Measurements from ENCODE around the gene FKBP15.
"Not testable (repeated sequence)": the region's sequence is repeated elsewhere in the genome, so short reads cannot be mapped to it uniquely, and the experiment has no call there.

FKBP15 gene, protein sequence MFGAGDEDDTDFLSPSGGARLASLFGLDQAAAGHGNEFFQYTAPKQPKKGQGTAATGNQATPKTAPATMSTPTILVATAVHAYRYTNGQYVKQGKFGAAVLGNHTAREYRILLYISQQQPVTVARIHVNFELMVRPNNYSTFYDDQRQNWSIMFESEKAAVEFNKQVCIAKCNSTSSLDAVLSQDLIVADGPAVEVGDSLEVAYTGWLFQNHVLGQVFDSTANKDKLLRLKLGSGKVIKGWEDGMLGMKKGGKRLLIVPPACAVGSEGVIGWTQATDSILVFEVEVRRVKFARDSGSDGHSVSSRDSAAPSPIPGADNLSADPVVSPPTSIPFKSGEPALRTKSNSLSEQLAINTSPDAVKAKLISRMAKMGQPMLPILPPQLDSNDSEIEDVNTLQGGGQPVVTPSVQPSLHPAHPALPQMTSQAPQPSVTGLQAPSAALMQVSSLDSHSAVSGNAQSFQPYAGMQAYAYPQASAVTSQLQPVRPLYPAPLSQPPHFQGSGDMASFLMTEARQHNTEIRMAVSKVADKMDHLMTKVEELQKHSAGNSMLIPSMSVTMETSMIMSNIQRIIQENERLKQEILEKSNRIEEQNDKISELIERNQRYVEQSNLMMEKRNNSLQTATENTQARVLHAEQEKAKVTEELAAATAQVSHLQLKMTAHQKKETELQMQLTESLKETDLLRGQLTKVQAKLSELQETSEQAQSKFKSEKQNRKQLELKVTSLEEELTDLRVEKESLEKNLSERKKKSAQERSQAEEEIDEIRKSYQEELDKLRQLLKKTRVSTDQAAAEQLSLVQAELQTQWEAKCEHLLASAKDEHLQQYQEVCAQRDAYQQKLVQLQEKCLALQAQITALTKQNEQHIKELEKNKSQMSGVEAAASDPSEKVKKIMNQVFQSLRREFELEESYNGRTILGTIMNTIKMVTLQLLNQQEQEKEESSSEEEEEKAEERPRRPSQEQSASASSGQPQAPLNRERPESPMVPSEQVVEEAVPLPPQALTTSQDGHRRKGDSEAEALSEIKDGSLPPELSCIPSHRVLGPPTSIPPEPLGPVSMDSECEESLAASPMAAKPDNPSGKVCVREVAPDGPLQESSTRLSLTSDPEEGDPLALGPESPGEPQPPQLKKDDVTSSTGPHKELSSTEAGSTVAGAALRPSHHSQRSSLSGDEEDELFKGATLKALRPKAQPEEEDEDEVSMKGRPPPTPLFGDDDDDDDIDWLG

DNA sequence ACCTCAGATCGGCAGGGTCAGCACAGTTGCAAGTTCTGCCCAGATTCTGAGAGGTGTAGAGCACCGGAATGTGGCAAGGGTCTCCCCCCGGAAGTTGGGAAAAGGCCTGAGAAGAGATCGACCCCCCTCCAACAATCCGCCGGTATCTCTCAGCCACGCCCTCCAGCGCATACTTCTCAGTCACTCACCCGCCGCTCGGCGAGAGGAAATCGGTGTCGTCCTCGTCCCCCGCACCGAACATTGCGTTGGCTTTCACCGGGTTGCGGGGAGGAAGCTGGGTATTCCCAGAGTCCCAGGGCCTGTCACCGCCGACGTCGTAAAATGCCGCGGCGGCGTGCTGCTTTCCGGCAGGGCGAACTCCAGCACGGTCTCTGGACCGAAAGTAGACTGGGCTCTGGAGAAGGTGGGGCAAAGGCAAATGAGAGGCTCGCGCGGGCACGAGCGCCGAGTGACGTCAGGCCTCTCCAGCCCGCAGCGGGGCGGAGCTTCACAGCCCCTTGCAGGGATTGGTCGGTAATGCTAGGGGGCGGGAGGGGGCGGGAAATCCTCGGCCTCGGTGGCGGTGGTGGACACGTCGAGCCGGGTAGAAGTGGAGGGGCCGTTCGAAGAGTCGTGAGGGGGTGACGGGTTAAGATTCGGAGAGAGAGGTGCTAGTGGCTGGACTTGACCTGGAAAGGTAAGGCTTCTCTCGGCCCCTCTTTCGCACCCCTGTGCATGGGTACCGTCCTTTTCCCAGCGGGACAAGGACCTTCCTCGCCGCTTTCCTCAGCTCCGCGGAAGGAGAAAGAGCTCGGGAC is at the start of gene FKBP15, which contains the start of gene SLC31A1:
Gene FKBP15 (minus strand): TSS at position 275 of the 797 bp plus-strand sequence. CDS start 34 bp downstream, at position 241.
Gene SLC31A1 (plus strand): TSS at position 542 of the 797 bp plus-strand sequence. CDS start 34,605 bp downstream, outside the sequence.
- peak; percentile 94 for DNase-seq

DNA sequence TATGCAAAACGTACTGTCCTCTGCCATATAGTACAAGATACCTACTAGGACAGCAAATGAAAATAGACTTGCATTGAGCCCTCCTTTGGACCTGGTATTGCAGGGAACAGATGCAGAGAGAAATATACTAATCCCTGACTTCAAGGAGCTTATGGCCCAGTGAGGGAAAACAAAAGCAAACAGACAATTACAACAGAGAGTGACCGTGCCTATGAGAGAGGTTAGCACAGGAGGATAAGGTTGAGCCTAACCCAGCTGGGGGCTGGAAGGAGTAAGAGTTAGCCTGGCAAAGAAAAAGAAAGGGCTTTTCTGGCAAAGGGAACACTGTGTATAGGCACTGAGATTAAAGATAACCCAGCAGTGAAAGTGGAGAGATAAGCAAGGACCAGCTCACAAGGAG is 48.8 kb upstream of the FKBP15 start:
- DNase-seq: no peak

GRCh38 chr9:113269355-113269754 is 48.3 kb upstream of the FKBP15 start:
- DNase-seq: no peak

- DNase-seq: no peak
Observed at GRCh38 chr9:113267911-113268566, 47.0 kb upstream of the FKBP15 start.

DNA sequence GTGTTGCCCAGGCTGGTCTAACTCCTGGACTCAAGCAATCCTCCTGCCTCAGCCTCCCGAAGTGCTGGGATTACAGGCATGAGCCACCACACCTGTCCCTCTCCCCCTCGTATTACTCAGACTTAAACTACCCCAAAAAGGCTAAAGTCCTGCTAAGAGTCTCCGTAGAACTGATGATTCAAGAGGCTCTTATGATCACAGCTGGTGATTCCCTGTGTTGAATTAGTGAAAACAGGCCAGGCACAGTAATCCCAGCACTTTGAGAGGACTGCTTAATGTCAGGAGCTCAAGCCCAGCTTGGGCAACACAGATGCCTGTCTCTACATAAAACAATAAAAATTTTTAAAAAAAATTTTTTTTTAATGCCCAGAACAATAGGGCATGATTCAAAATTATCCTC is 45.1 kb upstream of the FKBP15 start:
- no peak for DNase-seq

DNA sequence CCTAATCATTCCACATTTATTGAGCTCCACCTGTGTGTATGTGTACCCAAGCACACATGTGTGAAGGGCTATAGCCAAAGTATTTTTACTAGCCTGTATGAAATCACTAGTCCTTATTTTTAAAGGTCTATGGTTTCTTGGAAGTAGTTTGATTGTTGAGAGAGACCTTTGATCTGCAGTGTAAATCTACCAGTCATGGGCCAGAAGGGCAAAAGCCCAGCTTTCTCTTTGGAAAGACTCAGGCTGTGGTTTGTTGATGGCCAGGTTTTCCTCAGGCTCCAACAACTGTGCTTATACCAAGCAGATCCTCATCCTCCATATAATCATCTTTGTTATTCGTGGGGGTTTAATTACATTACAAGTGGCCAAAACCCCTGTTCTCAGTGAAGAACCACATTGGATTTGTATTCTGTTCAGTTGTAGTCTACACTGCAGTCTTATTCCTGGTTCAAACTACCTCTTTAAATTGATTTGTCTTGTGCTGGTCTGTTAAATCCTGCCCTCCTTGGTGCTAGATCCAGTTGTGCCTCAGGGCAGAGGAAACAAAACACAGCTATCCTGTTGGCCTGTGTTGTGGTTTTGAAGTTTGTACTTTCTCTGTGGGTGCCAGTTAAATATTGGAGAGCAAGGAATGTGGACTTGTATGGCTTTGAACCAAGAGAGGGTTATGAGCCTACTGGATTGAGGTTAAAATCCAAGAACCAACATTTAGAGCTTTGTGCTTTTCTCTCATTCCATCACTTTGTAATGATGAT is 41.0 kb upstream of the FKBP15 start:
- DNase-seq: no peak

- no peak for DNase-seq
Observed at GRCh38 chr9:113258282-113258681, 37.2 kb upstream of the FKBP15 start.

- no peak for DNase-seq
Observed at GRCh38 chr9:113257863-113258262, 36.8 kb upstream of the FKBP15 start.

- no peak for DNase-seq
Observed at GRCh38 chr9:113255438-113255837, 34.4 kb upstream of the FKBP15 start.

DNA sequence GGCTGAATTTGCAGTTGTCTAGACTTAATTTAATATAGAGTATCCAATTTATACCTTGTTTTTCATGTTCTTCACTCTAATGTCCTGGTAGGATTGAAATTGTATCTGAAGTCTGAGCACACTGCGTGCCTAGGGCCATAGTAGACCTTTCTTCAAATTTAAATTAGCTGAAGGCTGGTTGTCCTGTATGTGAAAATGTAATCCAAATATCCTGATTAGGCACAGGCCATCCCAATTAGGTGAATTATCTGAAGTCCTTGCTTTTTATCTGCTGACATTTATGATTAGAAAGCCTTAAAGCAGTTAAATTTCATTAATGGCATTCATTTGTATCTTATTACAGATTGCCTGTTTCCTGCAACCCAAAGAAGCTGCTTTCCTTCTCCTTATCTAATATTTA is 33.9 kb upstream of the FKBP15 start:
- no peak for DNase-seq

GRCh38 chr9:113250807-113251206 is 29.7 kb upstream of the FKBP15 start:
- no peak for DNase-seq

- not testable (repeated sequence) for DNase-seq
Observed at GRCh38 chr9:113249661-113250060, 28.6 kb upstream of the FKBP15 start.

- DNase-seq: peak; percentile 10
Observed at GRCh38 chr9:113247640-113248039, 26.6 kb upstream of the FKBP15 start.

GRCh38 chr9:113246928-113247327 is 25.9 kb upstream of the FKBP15 start:
- no peak for DNase-seq

DNA sequence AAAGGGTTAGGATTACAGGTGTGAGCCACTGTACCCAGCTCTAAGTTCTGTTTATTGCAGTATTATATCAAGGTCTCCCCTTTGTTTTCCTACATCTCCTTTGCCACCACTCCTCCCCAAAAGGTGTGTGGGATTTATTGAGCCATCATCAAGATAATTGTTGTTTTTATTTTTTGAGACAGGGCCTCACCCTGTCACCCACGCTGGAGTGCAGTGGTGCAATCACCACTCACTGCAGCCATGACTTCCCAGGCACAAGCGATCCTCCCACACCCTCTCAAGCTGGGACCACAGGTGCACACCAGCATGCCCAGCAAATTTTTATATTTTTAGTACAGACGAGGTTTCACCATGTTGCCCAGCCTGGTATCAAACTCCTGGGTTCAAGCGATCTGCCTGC is 24.8 kb upstream of the FKBP15 start:
- DNase-seq: no peak

DNA sequence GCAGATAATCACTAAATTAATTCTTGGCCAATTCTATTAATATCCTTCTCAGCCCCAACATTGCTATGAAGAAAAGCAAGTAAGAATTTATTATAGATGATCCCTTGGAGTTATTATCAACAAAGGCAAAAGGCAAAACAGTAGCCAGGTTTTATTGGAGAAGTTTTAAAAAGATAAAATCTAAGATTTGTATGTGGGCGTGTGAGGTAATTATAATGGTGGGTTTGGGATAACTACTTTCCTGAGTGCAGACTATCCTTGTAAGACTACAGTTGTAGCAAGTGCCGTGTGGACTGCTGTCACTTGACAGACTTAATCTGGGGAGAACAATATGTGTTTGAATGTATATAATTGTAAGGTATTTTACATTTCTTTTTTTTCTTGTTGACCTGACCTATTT is 23.5 kb upstream of the FKBP15 start:
- DNase-seq: no peak

GRCh38 chr9:113241161-113241560 is 20.1 kb upstream of the FKBP15 start:
- DNase-seq: no peak

GRCh38 chr9:113238859-113239232 is 17.8 kb upstream of the FKBP15 start:
- no peak for DNase-seq

- DNase-seq: no peak
Observed at GRCh38 chr9:113238202-113238858, 17.3 kb upstream of the FKBP15 start.

GRCh38 chr9:113237026-113237425 is 15.9 kb upstream of the FKBP15 start:
- DNase-seq: no peak

Measured in NCI-H146 (cell line).